GM19023 (cell line): ENCODE data around the gene SLC29A4.

ENCODE experiments used
- ATAC-seq: cut with Tn5 transposase; IDR thresholded peaks from one replicate; pipeline ENCODE4 v1.9.1; 2021; ENCODE audit warnings: mild to moderate bottlenecking, moderate library complexity; ENCODE audit not compliant: unreplicated experiment

The SLC29A4 gene

GRCh38 chr7:5350600-5351385 is 68.0 kb downstream of the SLC29A4 start:
- ATAC-seq = no peak

- no peak for ATAC-seq
These were observed 68.9 kb downstream of the SLC29A4 start for GRCh38 chr7:5351507-5352265.

GRCh38 chr7:5352440-5353010 is 69.8 kb downstream of the SLC29A4 start:
- no peak for ATAC-seq

GRCh38 chr7:5354460-5355232 is 71.9 kb downstream of the SLC29A4 start:
- no peak for ATAC-seq
